DMS114 treated with DMSO at 0.1 percent for 48 hours (cell line): Measurements from ENCODE around the gene DPYSL5.
"Not testable (repeated sequence)": the region's sequence is repeated elsewhere in the genome, so short reads cannot be mapped to it uniquely, and the experiment has no call there.

Source experiments
- DNase-seq: peaks from one replicate; lab custom pipeline; 2025; ENCODE audit not compliant: unreplicated experiment; lab: John Stamatoyannopoulos, UW

DPYSL5 gene

DNA sequence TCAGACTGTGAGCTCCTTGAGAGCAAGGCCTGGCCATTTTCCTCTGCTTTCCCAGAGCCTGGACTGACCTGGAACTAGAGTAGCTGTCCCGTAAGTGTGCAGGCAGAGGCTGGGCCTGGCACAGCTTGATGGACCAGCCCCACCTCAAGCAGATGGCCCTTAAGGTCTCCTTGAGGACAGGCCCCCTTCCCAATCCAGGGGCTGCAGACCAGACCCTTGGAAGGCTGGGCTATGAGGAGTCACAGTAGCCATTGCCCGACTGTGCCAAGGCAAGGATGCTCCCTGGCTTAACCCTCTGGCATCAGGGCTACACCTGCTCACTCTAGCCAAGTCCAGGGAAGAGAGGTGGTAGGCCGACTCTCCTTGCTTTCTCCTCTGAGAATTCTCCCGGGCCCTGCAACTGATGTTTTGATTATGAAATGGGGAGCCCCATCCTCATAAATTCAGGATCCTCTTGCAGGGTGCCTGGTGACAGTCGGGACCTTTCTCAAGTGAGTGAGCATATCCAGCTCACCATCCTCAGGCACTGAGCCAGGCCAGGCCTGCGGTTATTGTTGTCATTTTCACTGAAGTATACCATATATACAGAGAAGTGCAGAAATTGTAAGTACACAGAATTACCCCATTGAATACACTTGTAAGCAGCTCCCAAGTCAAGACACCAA, 51.7 kb downstream of the DPYSL5 start:
- DNase-seq = no peak

DNA sequence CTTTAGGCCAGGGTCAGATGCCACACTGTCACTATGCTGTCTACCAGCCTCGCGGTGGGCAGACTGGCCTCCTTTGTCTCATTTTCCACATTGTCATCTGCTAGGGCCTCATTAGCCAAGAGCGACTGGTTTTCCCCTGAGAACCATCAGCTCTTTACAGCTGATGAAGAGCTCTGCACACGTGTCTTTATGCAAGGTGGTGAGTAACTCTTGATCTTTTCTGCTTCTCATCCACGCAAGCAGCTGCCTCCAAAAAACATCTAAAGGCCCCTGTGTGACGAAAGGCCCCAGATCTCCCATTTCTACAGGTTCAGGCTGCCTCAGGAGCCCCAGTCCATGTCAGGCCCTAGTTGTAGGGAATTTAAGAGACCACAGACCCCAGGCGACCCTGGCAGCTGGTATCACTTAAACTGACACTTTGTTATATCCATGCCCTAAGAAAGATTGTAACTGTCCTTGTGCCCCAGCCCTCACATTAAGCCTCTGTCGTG, 52.9 kb downstream of the DPYSL5 start:
- DNase-seq = no peak

DNA sequence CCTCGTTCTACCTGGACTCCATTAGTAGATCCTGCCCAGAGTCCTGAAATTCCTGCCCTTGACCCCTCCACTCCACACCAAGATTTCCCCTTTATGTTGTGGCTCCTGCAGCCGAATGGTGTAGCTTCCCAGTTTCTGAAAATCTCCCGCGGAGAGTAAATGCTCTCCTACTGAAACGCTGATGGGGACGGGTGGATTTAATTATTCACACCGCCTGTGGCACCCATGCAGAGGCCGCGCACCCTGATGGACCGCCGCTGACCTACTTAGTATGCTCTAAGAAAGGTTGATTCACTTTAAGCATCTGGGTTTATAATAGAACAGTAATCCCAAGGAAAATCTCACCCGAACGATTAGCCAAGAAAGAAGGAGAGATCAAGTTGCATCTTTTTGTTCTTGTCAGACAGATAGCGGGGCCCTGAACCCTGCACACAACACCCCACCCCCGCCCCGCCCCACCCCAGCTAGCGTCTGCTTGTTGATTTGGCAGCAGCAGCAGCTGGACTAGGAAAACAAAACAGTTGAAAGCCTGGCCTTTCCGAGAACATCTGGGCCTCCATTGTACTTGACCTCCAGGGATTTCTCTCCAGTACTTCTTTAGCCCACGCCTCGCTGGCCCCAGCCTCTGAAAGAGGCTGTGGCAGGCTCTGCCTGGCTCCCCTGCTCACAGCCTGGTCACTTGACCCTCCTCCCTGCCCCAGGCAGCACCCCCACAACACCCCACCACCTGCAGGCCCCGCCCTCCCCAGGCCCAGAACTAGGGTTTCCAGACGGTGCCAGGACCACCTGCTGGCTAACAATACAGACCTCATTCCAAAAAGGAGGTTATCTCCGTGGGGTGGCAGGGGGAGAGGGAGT, 53.6 kb downstream of the DPYSL5 start:
- no peak for DNase-seq

DNA sequence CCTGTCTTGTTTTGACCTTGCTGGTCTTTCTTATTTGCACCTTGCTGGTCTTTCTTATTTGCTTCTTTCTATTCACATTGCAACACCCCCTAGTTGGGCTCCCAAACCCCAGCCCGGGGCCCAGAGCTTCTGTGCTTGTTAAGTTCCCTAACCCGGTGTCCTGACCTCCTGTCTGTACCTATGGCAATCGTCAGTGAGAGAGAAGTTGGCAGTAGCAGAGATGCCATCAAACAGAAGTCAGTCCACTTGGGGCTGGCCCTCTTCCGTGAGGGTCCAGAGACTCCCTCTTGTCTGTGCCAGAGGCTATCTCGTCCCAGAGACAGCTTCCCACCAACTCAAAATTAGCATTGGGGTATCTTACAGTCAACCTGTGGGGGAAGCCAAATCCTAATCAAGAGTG, 55.7 kb downstream of the DPYSL5 start:
- no peak for DNase-seq

DNA sequence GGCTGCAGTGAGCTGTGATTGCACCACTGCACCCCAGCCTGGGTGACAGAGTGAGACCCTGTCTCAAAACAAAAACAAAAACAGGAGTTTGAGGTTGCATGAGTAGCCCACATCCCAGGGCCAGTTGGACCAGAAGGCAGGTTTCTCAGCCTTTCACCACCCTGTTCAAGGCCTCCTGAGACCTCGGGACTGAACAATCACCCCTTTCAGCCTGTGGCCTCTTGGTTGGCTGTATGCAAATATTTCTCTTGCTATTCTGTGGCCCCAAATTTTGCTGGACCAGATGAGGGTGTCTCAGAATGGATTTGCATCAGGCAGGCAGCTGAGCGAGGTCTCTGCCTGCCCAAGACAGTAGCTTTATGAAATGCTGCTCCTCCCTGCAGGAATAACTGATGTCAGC, 56.9 kb downstream of the DPYSL5 start:
- no peak for DNase-seq

DNA sequence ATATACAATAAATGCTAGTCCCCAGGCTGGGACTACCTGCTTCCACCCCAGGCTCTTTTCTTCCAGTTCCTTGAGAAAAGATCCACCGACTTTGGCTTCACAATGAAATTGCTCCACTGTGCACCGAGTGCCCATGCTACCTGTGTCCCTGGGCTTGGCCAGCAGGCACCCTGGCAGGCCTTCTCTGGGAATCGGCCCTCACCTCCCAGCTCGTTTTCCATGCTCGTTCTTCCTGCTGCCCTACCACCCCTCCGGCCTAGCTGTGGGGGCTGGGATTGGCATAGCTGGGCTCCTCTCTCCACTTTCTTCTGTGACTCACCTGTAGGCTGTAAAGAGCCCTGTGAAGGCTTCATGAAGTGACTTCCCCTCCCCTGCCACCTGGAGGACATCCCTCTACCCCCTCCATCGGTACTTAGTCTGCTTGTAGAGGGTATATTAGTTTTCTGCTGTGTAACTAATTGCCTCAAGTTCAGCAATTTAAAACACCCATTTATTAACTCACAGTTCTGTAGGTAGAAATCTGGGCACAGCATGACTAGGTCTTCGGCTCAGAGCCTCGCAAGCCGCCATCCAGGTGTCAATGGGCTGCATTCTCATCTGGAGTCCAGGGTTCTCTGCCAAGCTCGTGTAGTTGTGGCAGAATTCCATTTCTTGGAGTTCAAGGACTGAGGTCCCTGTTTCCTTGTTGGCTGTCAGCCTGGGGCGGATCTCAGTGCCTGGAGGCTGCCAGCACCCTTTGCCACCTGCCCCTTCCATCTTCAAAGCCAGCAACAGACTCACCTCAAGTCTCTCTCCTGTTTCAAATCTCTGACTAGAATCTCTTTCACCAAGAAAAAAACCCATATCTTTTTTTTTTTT, 57.6 kb downstream of the DPYSL5 start:
- no peak for DNase-seq

DNA sequence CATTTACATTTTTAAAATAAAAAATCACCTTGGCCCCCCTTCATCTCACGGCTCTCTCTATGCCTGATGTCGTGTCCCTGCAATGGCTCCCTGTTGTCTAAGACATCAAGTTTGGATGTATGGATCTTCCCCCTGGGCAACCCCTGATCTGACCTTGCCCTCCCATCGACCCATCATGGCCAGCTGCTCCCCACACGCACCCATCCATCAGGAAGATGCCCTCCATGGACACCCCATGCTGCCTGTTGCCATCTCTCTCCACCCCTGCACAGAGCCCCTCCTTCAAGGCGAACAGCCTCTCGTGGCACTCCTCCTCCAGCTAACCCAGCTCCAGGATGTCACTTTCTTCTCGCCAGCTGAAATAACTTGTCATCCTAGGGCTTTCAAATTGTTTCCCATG, 59.5 kb downstream of the DPYSL5 start:
- no peak for DNase-seq

DNA sequence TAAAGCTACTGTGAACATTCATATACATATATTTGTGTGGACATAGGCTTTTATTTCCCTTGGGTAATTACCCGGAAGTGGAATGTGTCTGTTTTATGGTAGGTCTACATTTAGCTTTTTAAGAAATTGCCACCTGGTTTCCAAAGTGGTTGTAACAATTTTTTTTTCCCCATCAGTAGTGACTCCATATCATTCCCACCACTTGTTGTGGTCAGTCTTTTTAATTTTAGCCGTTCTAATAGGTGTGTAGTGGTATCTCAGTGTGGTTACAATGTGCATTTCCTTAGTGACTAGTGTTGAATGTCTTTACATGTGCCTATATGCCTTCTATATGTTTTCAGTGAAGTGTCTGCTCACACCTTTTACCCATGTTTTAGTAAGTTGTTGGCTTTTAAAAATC, 62.2 kb downstream of the DPYSL5 start:
- DNase-seq = no peak

DNA sequence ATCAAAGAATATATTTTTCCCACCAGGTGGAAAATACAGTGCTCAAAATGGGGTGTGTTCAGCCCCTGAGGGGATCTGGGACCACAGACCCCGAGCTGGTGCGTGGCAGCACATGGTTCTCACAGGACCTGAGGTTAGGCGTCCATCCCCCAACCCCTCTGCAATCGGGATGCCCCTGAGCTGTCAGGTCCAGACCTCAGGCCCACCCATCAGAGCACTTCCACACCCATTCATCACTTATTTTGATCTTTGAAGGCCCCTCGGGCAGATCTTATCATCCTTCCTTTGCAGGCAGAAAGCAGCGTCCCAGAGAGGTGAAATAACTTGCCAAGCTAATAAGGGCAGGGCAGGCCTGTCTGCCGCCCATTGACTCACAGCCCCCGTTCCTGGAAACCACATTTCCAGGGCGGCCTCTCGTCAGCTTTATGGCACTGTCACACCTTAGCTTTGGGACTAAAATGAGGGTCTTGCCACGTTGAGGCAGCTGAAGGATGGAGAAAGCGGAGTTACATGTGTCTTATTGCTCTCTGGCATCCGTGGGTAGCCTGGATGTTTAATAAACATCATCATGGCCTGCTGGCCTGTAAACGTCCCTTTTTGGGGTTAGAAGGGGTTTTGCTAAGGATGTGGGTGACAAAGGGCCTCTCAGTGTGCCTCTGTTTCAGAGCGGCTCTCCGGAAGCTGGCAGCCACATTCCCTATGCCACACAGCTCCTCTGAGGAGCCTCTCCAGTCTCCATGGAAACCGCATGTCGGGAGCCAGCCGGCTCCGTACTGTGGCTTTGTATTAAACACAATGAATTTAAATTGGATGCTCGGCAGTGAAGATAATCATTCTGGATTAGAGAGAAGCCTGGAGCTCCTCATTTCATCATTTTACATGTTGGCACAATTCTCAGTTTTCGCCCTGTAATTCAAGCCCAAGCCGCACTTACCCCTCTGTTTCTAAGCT, 64.3 kb downstream of the DPYSL5 start:
- no peak for DNase-seq

DNA sequence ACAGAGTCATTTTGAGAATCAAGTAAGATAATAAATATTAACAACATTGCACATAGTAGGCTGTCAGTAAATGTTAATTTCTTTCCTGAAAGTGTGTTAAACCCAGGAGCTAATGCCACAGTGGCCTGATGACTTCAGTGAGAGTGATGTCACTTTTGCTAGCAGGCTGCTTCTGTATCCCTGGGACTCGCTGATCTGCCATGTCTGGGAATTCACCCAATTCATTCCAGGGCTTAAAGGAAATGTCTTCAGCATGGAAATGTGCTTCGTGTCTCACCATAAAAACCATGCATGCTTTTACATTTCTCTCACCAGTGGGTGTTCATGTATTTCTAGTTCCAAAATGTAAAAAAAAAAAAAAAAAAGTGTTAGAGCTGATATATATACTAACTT, 65.7 kb downstream of the DPYSL5 start:
- DNase-seq = no peak

DNA sequence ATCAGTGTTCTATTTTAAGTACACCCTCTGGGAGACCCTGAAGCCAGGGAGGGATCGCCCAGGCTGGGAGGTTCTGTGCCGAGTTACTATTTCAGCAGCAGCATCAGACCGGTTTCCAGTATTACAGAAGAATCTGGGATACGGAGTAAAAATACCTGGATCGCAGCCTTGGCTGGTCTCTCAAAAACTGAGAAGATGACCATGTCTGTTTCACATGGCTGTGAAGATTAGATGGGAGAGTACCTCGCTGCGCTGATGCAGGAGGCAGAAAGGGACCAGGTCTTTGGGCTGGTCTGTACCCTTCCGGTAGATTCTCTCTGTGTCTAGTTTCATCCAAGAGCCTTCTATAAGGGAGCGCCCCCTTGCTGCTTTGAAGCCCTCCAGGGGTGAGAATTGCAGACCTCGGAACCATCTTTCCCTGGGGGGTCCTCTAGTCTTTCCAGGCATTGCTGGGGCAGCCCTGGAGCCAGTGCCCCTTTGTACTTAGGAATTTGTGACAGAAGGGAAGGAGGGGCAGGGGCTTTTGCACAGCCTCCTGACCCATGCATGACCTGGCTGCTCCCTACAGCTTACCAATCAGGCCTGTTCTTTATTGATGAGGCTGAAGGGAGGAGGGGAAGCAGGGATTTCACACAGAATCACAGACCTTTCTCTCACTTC, 66.2 kb downstream of the DPYSL5 start:
- DNase-seq = no peak

DNA sequence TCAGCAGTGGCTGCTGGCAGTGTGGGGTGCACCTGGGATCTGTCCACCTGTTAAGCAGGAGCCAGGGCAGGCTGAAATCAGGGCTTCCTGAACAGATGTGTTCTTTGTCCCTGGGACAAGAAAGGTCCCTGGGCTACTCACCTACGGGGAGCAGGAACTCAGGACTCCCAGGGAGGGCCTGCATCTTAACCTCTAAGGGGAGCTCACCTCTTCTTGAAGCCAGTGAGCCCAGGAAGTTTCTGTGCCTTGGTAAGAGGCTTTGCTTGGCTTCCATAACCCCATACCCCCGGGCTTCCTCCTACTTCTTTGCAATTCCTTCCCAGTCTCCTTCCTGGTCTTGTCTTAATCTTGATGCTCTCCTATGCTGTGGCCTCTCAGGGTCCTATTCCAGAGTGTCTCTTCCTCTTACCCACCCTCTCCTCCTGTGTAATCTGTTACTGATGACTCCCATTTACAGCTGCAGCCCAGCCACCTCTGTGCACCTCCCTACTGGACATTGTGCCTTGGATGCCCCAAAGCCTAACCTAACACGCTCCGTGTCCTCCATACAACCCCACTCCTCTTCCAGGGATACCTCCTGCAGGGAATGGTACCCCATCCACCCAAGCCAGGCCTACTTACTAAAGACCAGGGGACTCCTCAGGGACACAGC, 66.9 kb downstream of the DPYSL5 start:
- no peak for DNase-seq

DNA sequence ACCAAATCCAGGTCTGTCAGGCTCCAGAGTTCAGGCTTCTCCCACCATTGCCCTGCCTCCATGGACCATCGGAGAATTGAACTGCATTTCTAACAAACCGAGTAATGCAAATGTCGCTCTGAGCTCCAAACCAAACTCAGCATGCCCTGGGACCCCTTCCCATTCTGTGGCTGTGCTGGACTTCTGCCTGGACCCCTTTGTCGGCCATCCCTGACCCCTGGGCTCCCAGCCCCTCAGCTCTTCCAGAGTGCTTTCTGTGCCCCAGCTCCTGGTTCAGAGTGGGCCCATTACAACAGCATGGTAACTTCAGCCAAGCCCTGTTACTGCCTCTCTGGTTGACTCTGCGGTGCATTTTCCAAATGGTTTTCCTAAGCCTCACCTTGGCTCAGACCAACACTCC, 67.4 kb downstream of the DPYSL5 start:
- DNase-seq = no peak

DNA sequence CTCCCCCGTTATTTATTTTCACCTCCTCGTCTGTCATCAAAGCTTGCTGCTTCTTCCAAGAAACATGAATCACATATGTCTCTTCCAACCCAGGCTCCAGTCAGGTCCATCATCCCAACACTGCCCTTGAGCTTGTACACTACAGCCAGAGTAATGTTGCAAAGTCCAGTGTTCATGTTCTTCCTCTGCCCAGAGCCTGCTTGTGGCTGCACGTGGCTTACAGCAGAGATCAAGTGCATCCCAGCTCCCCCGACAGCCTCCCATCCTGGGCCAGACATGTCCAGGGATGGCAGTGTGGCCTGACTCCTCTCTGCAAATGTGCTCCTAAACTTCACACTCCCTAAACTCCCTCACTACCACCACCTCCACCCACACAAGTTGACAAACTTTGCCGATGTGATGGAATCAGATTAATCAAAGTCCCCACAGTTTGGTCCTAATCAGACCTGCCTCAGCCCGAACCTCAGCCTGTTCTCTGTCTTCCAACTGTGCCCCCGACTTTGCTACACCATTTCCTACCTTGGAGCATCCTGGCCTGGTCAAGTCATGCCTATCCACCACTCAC, 68.3 kb downstream of the DPYSL5 start:
- DNase-seq = no peak

DNA sequence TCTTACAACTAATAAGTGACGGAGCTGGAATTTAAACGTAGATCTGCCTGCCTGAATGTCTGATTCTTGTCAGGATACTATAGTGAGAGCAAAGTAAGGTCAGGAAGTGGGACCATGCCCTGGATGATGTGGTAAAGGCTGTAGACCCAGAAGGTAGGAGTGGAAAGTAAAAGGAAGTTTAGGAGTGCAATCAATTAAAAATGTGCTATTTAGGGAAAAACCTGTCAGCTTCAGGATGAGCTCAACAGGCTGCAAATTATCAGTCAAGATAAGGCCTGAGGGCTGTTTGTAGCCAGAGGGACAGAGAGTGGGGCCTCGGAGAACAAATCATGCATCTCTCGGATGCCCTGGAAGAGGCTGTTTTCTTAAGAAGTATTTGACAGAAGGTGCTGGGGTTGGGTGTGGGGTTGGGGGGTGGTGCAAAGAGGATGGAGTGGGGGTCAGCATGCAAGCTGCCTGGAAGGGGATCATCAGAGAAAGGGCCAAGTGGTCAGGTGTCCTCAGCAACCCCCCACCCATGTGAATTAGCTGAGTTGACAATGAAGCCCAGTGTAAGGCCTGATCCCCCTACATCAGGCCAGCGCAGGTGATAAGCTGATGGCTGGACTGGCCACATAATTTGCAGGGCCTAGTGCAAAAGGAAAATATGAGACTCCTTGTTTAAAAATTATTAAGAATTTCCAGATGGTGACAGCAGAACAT, 69.4 kb downstream of the DPYSL5 start:
- no peak for DNase-seq

DNA sequence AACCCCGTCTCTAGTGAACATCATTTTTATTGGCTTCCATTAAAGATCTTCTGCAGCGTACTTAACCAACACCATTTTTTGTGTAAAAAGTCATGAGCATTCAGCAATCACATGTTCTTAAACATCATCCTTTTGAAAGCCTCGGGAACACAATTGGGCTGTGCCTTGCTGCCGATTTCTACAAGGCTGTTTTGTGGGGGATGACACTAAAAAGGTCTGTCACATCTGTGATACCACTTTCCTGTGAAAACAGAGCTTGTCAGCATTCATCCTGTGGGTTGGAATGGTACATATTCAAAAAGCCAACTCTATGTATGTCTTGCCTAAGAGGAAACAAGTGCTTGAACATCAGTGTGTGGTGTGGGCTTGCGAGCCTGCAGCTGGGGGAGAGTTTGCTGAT, 73.4 kb downstream of the DPYSL5 start:
- DNase-seq = no peak

DNA sequence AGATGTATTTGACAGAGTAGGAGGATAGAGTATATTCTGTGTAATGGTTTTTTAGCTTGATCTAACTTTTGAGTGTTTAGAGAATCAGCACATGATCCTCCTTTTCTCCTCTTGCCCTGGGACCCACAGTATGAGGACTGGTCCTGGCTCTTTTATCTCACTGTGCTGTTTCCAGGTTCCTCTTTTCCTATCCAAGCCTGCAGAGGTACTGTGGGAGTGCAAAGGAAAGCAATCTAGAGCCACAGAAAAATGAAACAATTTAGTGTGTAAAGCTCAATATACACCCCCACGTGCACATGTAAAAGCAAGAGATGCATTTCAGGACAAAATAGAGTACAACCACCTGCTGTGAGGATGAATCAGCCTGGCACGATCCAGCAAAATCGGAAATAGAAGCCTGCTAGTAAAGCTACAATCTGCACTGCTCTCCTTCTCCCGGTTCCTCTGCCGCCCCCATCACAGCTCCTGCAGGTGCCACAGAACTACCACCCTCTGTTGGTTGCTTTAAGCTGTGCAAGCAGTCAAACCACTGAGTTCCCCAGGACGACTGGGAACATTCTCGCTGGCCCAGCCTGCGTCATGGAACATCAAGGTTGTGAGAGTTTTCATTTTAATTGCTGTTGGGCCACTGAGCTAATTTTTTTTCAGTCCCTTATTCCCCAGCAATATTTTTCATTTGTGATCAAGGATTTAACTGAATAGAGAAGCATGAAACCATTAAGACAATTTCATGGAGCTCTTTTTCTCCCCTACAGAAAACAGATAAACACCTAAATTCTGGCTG, 74.7 kb downstream of the DPYSL5 start:
- peak; percentile 22 for DNase-seq

DNA sequence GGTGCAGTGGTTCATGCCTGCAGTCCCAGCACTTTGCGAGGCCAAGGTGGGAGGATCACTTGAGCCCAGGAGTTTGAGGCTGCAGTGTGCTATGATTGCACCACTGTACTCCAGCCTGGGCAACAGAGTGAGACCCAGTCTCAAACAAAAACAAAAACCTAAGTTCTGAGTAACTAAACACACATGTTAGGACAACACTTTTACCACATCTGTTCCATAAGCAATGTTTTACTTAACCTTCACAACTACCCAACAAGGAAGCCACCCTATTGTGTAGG, 75.2 kb downstream of the DPYSL5 start:
- DNase-seq = not testable (repeated sequence)
